Neural cell (in vitro differentiated cells): ENCODE measurements around the gene METTL24. TPM values are rescaled to one million over a fixed set of nuclear protein-coding genes. Genes with fewer than 3 reads are reported as not detected.
"Not testable (repeated sequence)": the region's sequence is repeated elsewhere in the genome, so short reads cannot be mapped to it uniquely, and the experiment has no call there.

Experiments used
- H2AFZ ChIP-seq: fragments of 200-600, 300-800 bp; sonication (generic), shearing (Covaris generic); 2 replicates; pipeline ENCODE4 v1.6.0; 2014; ENCODE audit warnings: low read depth, mild to moderate bottlenecking, antibody characterized with exemption, low read length, moderate library complexity
- H3F3A ChIP-seq: fragments of 200-600 bp; shearing (Covaris generic); 2 replicates; pipeline ENCODE4 v1.6.1; 2016; ENCODE audit warnings: mild to moderate bottlenecking, moderate library complexity, mixed read lengths, antibody characterized with exemption, low read length; ENCODE audit not compliant: insufficient read depth, poor library complexity, severe bottlenecking
- H3K27ac ChIP-seq: fragments of 200-600, 300-800 bp; sonication (generic), shearing (Covaris generic); 2 replicates; pipeline ENCODE4 v1.5.1; 2014; ENCODE audit warnings: mild to moderate bottlenecking, low read length, moderate library complexity
- H3K27me3 ChIP-seq: fragments of 300-800, 200-600 bp; sonication (generic), shearing (Covaris generic); 2 replicates; pipeline ENCODE4 v1.6.0; 2014; ENCODE audit warnings: mild to moderate bottlenecking, low read depth, low read length, moderate library complexity; ENCODE audit not compliant: insufficient read depth
- H3K36me3 ChIP-seq: fragments of 300-800, 200-600 bp; sonication (generic), shearing (Covaris generic); 2 replicates; pipeline ENCODE4 v1.5.1; 2014; ENCODE audit warnings: mild to moderate bottlenecking, antibody characterized with exemption, low read length, moderate library complexity; ENCODE audit not compliant: insufficient read depth
- H3K4me2 ChIP-seq: fragments of 300-800, 200-600 bp; sonication (generic), shearing (Covaris generic); 2 replicates; pipeline ENCODE4 v1.6.0; 2014; ENCODE audit warnings: mild to moderate bottlenecking, low read length
- H3K4me3 ChIP-seq: fragments of 300-800, 200-600 bp; sonication (generic), shearing (Covaris generic); 2 replicates; pipeline ENCODE4 v1.5.1; 2014; ENCODE audit warnings: mild to moderate bottlenecking, low read length, moderate library complexity
- H3K79me2 ChIP-seq: fragments of 200-600 bp; shearing (Covaris generic); replicated peaks from 2 replicates; pipeline ENCODE4 v1.6.0; 2014; ENCODE audit warnings: mild to moderate bottlenecking, low read length, moderate library complexity; ENCODE audit not compliant: insufficient read depth
- H3K9ac ChIP-seq: fragments of 300-800, 200-600 bp; sonication (generic), shearing (Covaris generic); 2 replicates; pipeline ENCODE4 v1.6.1; 2016; ENCODE audit warnings: mild to moderate bottlenecking, low read length, mixed read lengths
- H3K9me2 ChIP-seq: fragments of 200-600 bp; shearing (Covaris generic); 2 replicates; pipeline ENCODE4 v1.6.1; 2016; ENCODE audit warnings: mild to moderate bottlenecking, low read length, mixed read lengths; ENCODE audit not compliant: insufficient read depth
- H3K9me3 ChIP-seq: fragments of 200-600, 300-800 bp; sonication (generic), shearing (Covaris generic); 2 replicates; pipeline ENCODE4 v1.6.1; 2016; ENCODE audit warnings: mild to moderate bottlenecking, mixed run types, low read length, moderate library complexity, mixed read lengths
- H4K20me1 ChIP-seq: fragments of 200-600 bp; shearing (Covaris generic); 2 replicates; pipeline ENCODE4 v1.6.1; 2016; ENCODE audit warnings: mild to moderate bottlenecking, mixed run types; ENCODE audit not compliant: insufficient read depth
- EP300 ChIP-seq: fragments of 450-650 bp; conservative IDR thresholded peaks from 2 replicates; pipeline ENCODE4 v1.6.1; 2014; ENCODE audit warnings: antibody characterized with exemption, mild to moderate bottlenecking, moderate library complexity; ENCODE audit not compliant: poor library complexity, severe bottlenecking
- EZH2 ChIP-seq: fragments of 200-600, 300-800 bp; shearing (Covaris generic), sonication (generic); IDR thresholded peaks from 2 replicates; pipeline ENCODE4 v1.6.1; 2014; ENCODE audit warnings: antibody characterized with exemption, low read length, borderline replicate concordance, mild to moderate bottlenecking; ENCODE audit not compliant: insufficient read depth, poor library complexity, severe bottlenecking
- MXI1 ChIP-seq: fragments of 450-650 bp; conservative IDR thresholded peaks from 2 replicates; pipeline ENCODE4 v1.6.1; 2014; ENCODE audit warnings: antibody characterized with exemption, mild to moderate bottlenecking; ENCODE audit not compliant: poor library complexity, severe bottlenecking
- POLR2AphosphoS5 ChIP-seq: IDR thresholded peaks from 2 replicates; pipeline ENCODE4 v1.6.1; 2012
- RAD21 ChIP-seq: fragments of 450-650 bp; conservative IDR thresholded peaks from 2 replicates; pipeline ENCODE4 v1.6.1; 2014; ENCODE audit warnings: antibody characterized with exemption, mild to moderate bottlenecking, moderate library complexity
- SMC3 ChIP-seq: fragments of 450-650 bp; conservative IDR thresholded peaks from 2 replicates; pipeline ENCODE4 v1.6.1; 2014; ENCODE audit warnings: antibody characterized with exemption, mild to moderate bottlenecking, moderate library complexity; ENCODE audit not compliant: poor library complexity
- TAF1 ChIP-seq: IDR thresholded peaks from 2 replicates; pipeline ENCODE4 v1.6.1; 2012; ENCODE audit warnings: low read depth
- polyA plus RNA-seq: library from polyadenylated mRNA; depleted of rRNA; stranded (reverse); fragments of >200 nt; gene quantifications from 2 replicates; pipeline ENCODE4 v1.2.3, GENCODE V29; 2014
- TF ChIP-seq, protein P1 (sequence below): IDR thresholded peaks from 2 replicates; pipeline ENCODE4 v1.6.1; 2012; ENCODE audit warnings: borderline replicate concordance
- TF ChIP-seq, protein P2 (sequence below): fragments of 450-650 bp; IDR thresholded peaks from 2 replicates; pipeline ENCODE4 v1.5.1; 2014; ENCODE audit warnings: antibody characterized with exemption, mild to moderate bottlenecking, moderate library complexity; ENCODE audit not compliant: poor library complexity, severe bottlenecking

Gene METTL24
- polyA plus RNA-seq, 1 donor from 2014 or later: not detected

DNA sequence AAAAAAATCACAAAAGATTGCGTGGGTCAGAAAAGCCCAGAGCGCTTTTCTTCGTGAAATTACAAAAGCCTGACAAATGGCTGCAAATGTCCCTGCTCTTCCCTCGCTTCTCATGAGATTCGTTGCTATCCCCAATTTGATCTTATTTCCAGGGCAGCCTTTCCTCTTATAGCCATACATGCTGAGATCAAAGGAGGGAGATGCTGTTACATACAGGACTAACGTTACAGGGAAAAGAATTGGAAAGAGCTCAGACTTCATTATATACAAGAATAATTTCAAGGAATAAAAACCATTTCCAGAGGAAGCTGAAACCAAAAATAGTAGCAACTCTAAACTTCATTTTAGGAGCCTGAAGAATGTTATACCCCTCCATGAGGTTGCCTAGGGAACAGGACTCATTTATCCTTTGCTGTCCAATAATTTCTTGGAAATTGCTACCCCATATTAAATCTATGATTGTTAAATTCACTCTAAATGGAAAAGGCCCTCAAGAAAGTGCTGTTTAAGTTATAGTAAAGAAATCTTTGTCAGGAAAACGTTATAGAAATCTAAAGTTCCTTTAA, 81.0 kb downstream of the METTL24 start:
- Histone ChIP-seq H2AFZ (no peak overlapping the region), H3K27ac (no peak overlapping the region), H4K20me1 (no peaks in the 10 kb centered on the region), H3K36me3 (no peaks in the 10 kb centered on the region), H3K9me2 (no peaks in the 10 kb centered on the region), H3F3A (no peaks in the 10 kb centered on the region), H3K9ac (no peak overlapping the region), H3K9me3 (no peaks in the 10 kb centered on the region), H3K4me2 (no peak overlapping the region), H3K4me3 (no peak overlapping the region), H3K27me3 (no peaks in the 10 kb centered on the region), H3K79me2 (no peaks in the 10 kb centered on the region)
- no peak for TF ChIP-seq RAD21
- TF ChIP-seq POLR2AphosphoS5: no peak
- TF ChIP-seq, protein P1, sequence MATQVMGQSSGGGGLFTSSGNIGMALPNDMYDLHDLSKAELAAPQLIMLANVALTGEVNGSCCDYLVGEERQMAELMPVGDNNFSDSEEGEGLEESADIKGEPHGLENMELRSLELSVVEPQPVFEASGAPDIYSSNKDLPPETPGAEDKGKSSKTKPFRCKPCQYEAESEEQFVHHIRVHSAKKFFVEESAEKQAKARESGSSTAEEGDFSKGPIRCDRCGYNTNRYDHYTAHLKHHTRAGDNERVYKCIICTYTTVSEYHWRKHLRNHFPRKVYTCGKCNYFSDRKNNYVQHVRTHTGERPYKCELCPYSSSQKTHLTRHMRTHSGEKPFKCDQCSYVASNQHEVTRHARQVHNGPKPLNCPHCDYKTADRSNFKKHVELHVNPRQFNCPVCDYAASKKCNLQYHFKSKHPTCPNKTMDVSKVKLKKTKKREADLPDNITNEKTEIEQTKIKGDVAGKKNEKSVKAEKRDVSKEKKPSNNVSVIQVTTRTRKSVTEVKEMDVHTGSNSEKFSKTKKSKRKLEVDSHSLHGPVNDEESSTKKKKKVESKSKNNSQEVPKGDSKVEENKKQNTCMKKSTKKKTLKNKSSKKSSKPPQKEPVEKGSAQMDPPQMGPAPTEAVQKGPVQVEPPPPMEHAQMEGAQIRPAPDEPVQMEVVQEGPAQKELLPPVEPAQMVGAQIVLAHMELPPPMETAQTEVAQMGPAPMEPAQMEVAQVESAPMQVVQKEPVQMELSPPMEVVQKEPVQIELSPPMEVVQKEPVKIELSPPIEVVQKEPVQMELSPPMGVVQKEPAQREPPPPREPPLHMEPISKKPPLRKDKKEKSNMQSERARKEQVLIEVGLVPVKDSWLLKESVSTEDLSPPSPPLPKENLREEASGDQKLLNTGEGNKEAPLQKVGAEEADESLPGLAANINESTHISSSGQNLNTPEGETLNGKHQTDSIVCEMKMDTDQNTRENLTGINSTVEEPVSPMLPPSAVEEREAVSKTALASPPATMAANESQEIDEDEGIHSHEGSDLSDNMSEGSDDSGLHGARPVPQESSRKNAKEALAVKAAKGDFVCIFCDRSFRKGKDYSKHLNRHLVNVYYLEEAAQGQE: no peak
- TF ChIP-seq TAF1: no peak

DNA sequence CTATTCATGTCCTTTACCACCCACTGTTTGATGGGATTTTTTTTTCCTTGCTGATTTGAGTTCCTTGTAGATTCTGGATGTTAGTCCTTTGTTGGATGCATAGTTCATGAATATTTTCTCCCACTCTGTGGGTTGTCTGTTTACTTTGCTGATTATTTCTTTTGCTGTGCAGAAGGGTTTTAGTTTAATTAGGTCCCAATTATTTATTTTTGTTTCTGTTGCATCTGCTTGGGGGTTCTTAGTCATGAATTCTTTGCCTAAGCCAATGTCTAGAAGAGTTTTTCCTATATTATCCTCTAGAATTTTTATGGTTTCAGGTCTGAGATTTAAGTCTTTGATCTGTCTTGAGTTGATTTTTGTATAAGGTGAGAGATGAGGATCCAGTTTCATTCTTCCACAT, 85.4 kb downstream of the METTL24 start:
- H3K36me3 ChIP-seq, H3K79me2 ChIP-seq, H3K4me3 ChIP-seq, H3K27ac ChIP-seq, H3K9ac ChIP-seq, H3K9me3 ChIP-seq, H3K27me3 ChIP-seq, H2AFZ ChIP-seq, H3K9me2 ChIP-seq, H3K4me2 ChIP-seq, H4K20me1 ChIP-seq, H3F3A ChIP-seq: not testable (repeated sequence)

DNA sequence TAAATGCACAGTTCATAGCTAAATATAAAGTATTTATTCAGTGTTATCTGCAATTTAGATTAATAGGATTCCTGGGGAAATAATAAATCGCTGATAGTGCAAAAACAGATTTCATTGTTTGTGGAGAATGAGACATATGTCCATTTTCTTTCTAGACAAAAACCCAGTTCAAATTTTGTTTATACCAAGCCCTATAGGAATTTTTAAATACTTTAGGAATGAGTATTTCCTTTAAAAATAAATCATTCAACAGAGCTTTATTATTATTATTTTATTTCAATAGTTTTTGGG, 86.5 kb downstream of the METTL24 start:
- TF ChIP-seq, protein P1: no peak
- no peak for TF ChIP-seq POLR2AphosphoS5
- no peak for TF ChIP-seq EZH2
- TF ChIP-seq EP300: no peak
- TF ChIP-seq, protein P2, sequence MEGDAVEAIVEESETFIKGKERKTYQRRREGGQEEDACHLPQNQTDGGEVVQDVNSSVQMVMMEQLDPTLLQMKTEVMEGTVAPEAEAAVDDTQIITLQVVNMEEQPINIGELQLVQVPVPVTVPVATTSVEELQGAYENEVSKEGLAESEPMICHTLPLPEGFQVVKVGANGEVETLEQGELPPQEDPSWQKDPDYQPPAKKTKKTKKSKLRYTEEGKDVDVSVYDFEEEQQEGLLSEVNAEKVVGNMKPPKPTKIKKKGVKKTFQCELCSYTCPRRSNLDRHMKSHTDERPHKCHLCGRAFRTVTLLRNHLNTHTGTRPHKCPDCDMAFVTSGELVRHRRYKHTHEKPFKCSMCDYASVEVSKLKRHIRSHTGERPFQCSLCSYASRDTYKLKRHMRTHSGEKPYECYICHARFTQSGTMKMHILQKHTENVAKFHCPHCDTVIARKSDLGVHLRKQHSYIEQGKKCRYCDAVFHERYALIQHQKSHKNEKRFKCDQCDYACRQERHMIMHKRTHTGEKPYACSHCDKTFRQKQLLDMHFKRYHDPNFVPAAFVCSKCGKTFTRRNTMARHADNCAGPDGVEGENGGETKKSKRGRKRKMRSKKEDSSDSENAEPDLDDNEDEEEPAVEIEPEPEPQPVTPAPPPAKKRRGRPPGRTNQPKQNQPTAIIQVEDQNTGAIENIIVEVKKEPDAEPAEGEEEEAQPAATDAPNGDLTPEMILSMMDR: no peak
- no peak for TF ChIP-seq MXI1
- TF ChIP-seq TAF1: no peak
- TF ChIP-seq SMC3: no peak
- no peak for TF ChIP-seq RAD21
- no peaks in the 10 kb centered on the region for H4K20me1 ChIP-seq
- H3K4me2 ChIP-seq: no peak overlapping the region
- H3K9ac ChIP-seq: no peak overlapping the region
- no peaks in the 10 kb centered on the region for H3K79me2 ChIP-seq
- H3K9me2 ChIP-seq: no peaks in the 10 kb centered on the region
- H3F3A ChIP-seq: no peaks in the 10 kb centered on the region
- no peaks in the 10 kb centered on the region for H3K27me3 ChIP-seq
- no peak overlapping the region for H2AFZ ChIP-seq
- no peak overlapping the region for H3K4me3 ChIP-seq
- H3K9me3 ChIP-seq: no peaks in the 10 kb centered on the region
- H3K36me3 ChIP-seq: no peaks in the 10 kb centered on the region
- no peak overlapping the region for H3K27ac ChIP-seq
